A549 (cell line): ENCODE data around the gene NCS1. TPM values are rescaled to one million over a fixed set of nuclear protein-coding genes. Genes with fewer than 3 reads are reported as not detected.

Experiments used
- ATAC-seq, 2 experiments: fragments of 200-7000 bp in 1 of 2; fragments of >200 bp in 1 of 2; cut with Nextera tagmentation in 1 of 2; cut with Tn5 transposase in 1 of 2; 3 replicates each; pipeline versions ENCODE4 v1.8.0 to v1.9.1; 2018 to 2020; ENCODE audit warnings: mild to moderate bottlenecking in 1 of 2, moderate library complexity in 1 of 2
- CTCF ChIA-PET: fragments of 300-600 bp; sonication (Branson Sonifier 250); formaldehyde crosslinking; extraction: SDS; loops from one replicate; lab custom pipeline; 2021; ENCODE audit warnings: antibody characterized with exemption, inconsistent platforms; lab: Yijun Ruan, JAX
- POLR2A ChIA-PET: fragments of 350-600 bp; formaldehyde crosslinking; extraction: SDS; loops from one replicate; lab custom pipeline; 2021; ENCODE audit warnings: antibody characterized with exemption, inconsistent platforms; lab: Yijun Ruan, JAX
- DNase-seq, 2 experiments: peaks; one replicate each; pipeline versions ENCODE4 v3.0.0 to v3.0.0-alpha.2; 2011 to 2016; ENCODE audit warnings: low read depth in 1 of 2, low spot score in 1 of 2
- FAIRE-seq: peaks from 2 replicates; lab custom pipeline; 2011; peaks lifted over from hg19 to GRCh38; lab: Jason Lieb, UNC
- H3K27ac ChIP-seq, 2 experiments: fragments of >200 bp; sonication (Bioruptor Twin); formaldehyde crosslinking; 3 replicates each; pipeline ENCODE4 v1.5.1; 2016 to 2017
- H3K4me1 ChIP-seq: fragments of >200 bp; sonication (Bioruptor Twin); formaldehyde crosslinking; 3 replicates; pipeline ENCODE4 v1.6.1; 2016
- H3K4me2 ChIP-seq: fragments of >200 bp; sonication (Bioruptor Twin); formaldehyde crosslinking; 3 replicates; pipeline ENCODE4 v1.6.1; 2016
- H3K4me3 ChIP-seq: fragments of >200 bp; sonication (Bioruptor Twin); formaldehyde crosslinking; 3 replicates; pipeline ENCODE4 v1.5.1; 2016
- H3K9me3 ChIP-seq: fragments of >200 bp; sonication (Bioruptor Twin); formaldehyde crosslinking; 3 replicates; pipeline ENCODE4 v1.6.1; 2016
- CHD2 ChIP-seq: fragments of 150-350 bp; IDR thresholded peaks from 2 replicates; pipeline ENCODE4 v1.6.1; 2014; ENCODE audit warnings: low read length; ENCODE audit not compliant: partially characterized antibody
- GATA3 ChIP-seq: IDR thresholded peaks from 2 replicates; pipeline ENCODE4 v1.6.1; 2012; ENCODE audit warnings: borderline replicate concordance
- KDM5A ChIP-seq: fragments of 200-600 bp; sonication (generic); IDR thresholded peaks from 2 replicates; pipeline ENCODE4 v1.6.1; 2016; ENCODE audit warnings: antibody characterized with exemption, mild to moderate bottlenecking
- MAFK ChIP-seq: fragments of 450-650 bp; IDR thresholded peaks from 2 replicates; pipeline ENCODE4 v1.6.1; 2014; ENCODE audit not compliant: partially characterized antibody
- MAX ChIP-seq: IDR thresholded peaks from 2 replicates; pipeline ENCODE4 v1.6.1; 2012
- NFE2L2 ChIP-seq: fragments of 150-350 bp; conservative IDR thresholded peaks from 2 replicates; pipeline ENCODE4 v1.6.1; 2014; ENCODE audit warnings: low read length
- PBX3 ChIP-seq: IDR thresholded peaks from 2 replicates; pipeline ENCODE4 v1.6.1; 2012
- RCOR1 ChIP-seq: fragments of 150-350 bp; IDR thresholded peaks from 2 replicates; pipeline ENCODE4 v1.6.1; 2014; ENCODE audit warnings: antibody characterized with exemption, low read length, low read depth
- REST ChIP-seq: fragments of 200-600 bp; sonication (generic); IDR thresholded peaks from 2 replicates; pipeline ENCODE4 v1.6.1; 2016; ENCODE audit warnings: antibody characterized with exemption, mild to moderate bottlenecking, moderate library complexity
- RNF2 ChIP-seq: fragments of 200-600 bp; sonication (generic); IDR thresholded peaks from 2 replicates; pipeline ENCODE4 v1.6.1; 2016; ENCODE audit warnings: low read depth, mild to moderate bottlenecking, antibody characterized with exemption, moderate library complexity, borderline replicate concordance
- SMC3 ChIP-seq: fragments of >200 bp; sonication (Bioruptor Twin); formaldehyde crosslinking; IDR thresholded peaks from 3 replicates; pipeline ENCODE4 v1.6.1; 2018; ENCODE audit warnings: inconsistent platforms
- TFCP2L1 ChIP-seq: fragments of 250-450 bp; sonication (Bioruptor Pico); IDR thresholded peaks from 2 replicates; pipeline ENCODE4 v1.5.0; 2021; ENCODE audit warnings: mild to moderate bottlenecking
- ZFP36 ChIP-seq: fragments of 450-650 bp; IDR thresholded peaks from 2 replicates; pipeline ENCODE4 v1.6.1; 2014; ENCODE audit warnings: borderline replicate concordance; ENCODE audit not compliant: partially characterized antibody
- WGBS: methylation state at CpG from one replicate; pipeline ENCODE4 v1.1.6; 2017; ENCODE audit errors: missing lambda C conversion rate; 5-methylcytosine and 5-hydroxymethylcytosine counted together
- polyA plus RNA-seq, 4 experiments: library from polyadenylated mRNA; depleted of rRNA in 3 of 4; stranded (reverse); fragments of >200 nt; fragmentation: RNase III in 1 of 4; extraction: RNeasy Plus Mini Kit Qiagen cat#74134 plus additional on column Dnase treatment in 1 of 4; gene quantifications; 2 replicates in 3 of 4; 3 replicates in 1 of 4; pipeline ENCODE4 v1.2.3, GENCODE V29; 2011 to 2017
- TF ChIP-seq, protein P1 (sequence below): fragments of >200 bp; sonication (Bioruptor Twin); formaldehyde crosslinking; IDR thresholded peaks from 3 replicates; pipeline ENCODE4 v1.6.1; 2016
- TF ChIP-seq, protein P2 (sequence below): fragments of 450-650 bp; IDR thresholded peaks from 2 replicates; pipeline ENCODE4 v1.6.1; 2014; ENCODE audit warnings: antibody characterized with exemption

NCS1 gene
- polyA plus RNA-seq, 2 of the 4 experiments (the other 2 are of a cell fraction) = 17.9 to 21.9 TPM

- DNase-seq (no peak), FAIRE-seq (no peak), ATAC-seq (no peak)
- H3K4me3 ChIP-seq = no peak overlapping the region
- H3K4me2 ChIP-seq = no peak overlapping the region
- ChIA-PET CTCF (interaction anchor here (0.6 to 2.1 kb wide), 5 partner anchors 10 to 113 kb away, joined by 3 to 8 read pairs (median 4); no protein-coding TSS in a partner anchor), POLR2A (no interaction called here)
- H3K9me3 ChIP-seq = no peaks in the 10 kb centered on the region
- no peak overlapping the region for H3K27ac ChIP-seq
- WGBS = 58% methylated on average over 5 of the region's 5 CpGs
- peaks cover 10% of the 10 kb centered on the region for H3K4me1 ChIP-seq
- no peak for TF ChIP-seq CHD2
- TF ChIP-seq MAFK = no peak
- TF ChIP-seq RCOR1 = no peak
- TF ChIP-seq, protein P1, sequence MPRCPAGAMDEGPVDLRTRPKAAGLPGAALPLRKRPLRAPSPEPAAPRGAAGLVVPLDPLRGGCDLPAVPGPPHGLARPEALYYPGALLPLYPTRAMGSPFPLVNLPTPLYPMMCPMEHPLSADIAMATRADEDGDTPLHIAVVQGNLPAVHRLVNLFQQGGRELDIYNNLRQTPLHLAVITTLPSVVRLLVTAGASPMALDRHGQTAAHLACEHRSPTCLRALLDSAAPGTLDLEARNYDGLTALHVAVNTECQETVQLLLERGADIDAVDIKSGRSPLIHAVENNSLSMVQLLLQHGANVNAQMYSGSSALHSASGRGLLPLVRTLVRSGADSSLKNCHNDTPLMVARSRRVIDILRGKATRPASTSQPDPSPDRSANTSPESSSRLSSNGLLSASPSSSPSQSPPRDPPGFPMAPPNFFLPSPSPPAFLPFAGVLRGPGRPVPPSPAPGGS = no peak
- TF ChIP-seq KDM5A = no peak
- TF ChIP-seq ZFP36 = no peak
- TF ChIP-seq RNF2 = no peak
- TF ChIP-seq MAX = no peak
- no peak for TF ChIP-seq REST
- TF ChIP-seq PBX3 = no peak
- TF ChIP-seq TFCP2L1 (CRISPR knock-in tag) = no peak
- TF ChIP-seq, protein P2, sequence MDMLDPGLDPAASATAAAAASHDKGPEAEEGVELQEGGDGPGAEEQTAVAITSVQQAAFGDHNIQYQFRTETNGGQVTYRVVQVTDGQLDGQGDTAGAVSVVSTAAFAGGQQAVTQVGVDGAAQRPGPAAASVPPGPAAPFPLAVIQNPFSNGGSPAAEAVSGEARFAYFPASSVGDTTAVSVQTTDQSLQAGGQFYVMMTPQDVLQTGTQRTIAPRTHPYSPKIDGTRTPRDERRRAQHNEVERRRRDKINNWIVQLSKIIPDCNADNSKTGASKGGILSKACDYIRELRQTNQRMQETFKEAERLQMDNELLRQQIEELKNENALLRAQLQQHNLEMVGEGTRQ = no peak
- TF ChIP-seq NFE2L2 = no peak
Measured at GRCh38 chr9:130147198-130147597, 25.0 kb upstream of the NCS1 start.

GRCh38 chr9:130147910-130148309 lies 24.3 kb upstream of the NCS1 start:
- FAIRE-seq = no peak
- no peak for TF ChIP-seq GATA3
- TF ChIP-seq SMC3 = no peak
- WGBS = 62% methylated on average over 3 of the region's 3 CpGs
- H3K27ac ChIP-seq = no peak overlapping the region
- H3K4me2 ChIP-seq = no peak overlapping the region
- H3K4me3 ChIP-seq = no peak overlapping the region
- DNase-seq = no peak
- ATAC-seq = no peak
- POLR2A ChIA-PET = no interaction called here
- H3K4me1 ChIP-seq = peaks cover 10% of the 10 kb centered on the region
- no peaks in the 10 kb centered on the region for H3K9me3 ChIP-seq
- CTCF ChIA-PET = interaction anchor here (1.8 to 2.1 kb wide), 3 partner anchors 41 to 88 kb away, joined by 4 to 8 read pairs (median 6); no protein-coding TSS in a partner anchor

- DNase-seq (no peak), ATAC-seq (no peak)
- peaks cover 10% of the 10 kb centered on the region for H3K4me1 ChIP-seq
- TF ChIP-seq PBX3 (no peak), ZFP36 (peak; percentile 38)
- TF ChIP-seq, all 56 proteins: peak for 1
- Histone ChIP-seq H3K9me3 (no peaks in the 10 kb centered on the region), H3K4me3 (no peak overlapping the region), H3K4me2 (no peak overlapping the region), H3K27ac (no peak overlapping the region)
- CTCF ChIA-PET = interaction anchor here (0.9 to 1.7 kb wide), 3 partner anchors 14 to 87 kb away, joined by 3 to 6 read pairs (median 3); no protein-coding TSS in a partner anchor
- POLR2A ChIA-PET = no interaction called here
- no peak for FAIRE-seq
- 47% methylated on average over 5 of the region's 5 CpGs for WGBS
Measured at GRCh38 chr9:130149031-130149430, 23.2 kb upstream of the NCS1 start.
